Measurements from ENCODE around the gene H2BW1.
"Not testable (repeated sequence)": the region's sequence is repeated elsewhere in the genome, so short reads cannot be mapped to it uniquely, and the experiment has no call there.

Gene H2BW1

GRCh38 chrX:104013606-104014005, at the start of gene H2BW1:
Gene H2BW1 (minus strand): TSS chrX:104013708. CDS start chrX:104013576, 132 bp downstream.
- no peak for DNase-seq

GRCh38 chrX:104062636-104063035, 49.1 kb upstream of the H2BW1 start:
- not testable (repeated sequence) for DNase-seq

GRCh38 chrX:104054956-104055355, 41.4 kb upstream of the H2BW1 start:
- not testable (repeated sequence) for DNase-seq

GRCh38 chrX:104047171-104047570, 33.7 kb upstream of the H2BW1 start:
- no peak for DNase-seq

GRCh38 chrX:104045642-104046041, 32.1 kb upstream of the H2BW1 start:
- no peak for DNase-seq

- DNase-seq: no peak
These were observed 27.5 kb upstream of the H2BW1 start for GRCh38 chrX:104041003-104041402.

GRCh38 chrX:104039689-104040505, 26.4 kb upstream of the H2BW1 start, which contains the start of gene H2BW2:
Gene H2BW2 (plus strand): TSS chrX:104039956. CDS start chrX:104039995, 39 bp downstream.
- DNase-seq: no peak

- DNase-seq: no peak
These were observed 4.6 kb upstream of the H2BW1 start for GRCh38 chrX:104018126-104018525.

- not testable (repeated sequence) for DNase-seq
These were observed 2.1 kb upstream of the H2BW1 start for GRCh38 chrX:104015576-104015975.

- no peak for DNase-seq
These were observed 350 bp downstream of the H2BW1 start for GRCh38 chrX:104013158-104013557.

- DNase-seq: no peak
These were observed 4.7 kb downstream of the H2BW1 start for GRCh38 chrX:104008831-104009230.

- no peak for DNase-seq
These were observed 14.3 kb downstream of the H2BW1 start for GRCh38 chrX:103999234-103999633.

GRCh38 chrX:103983508-103983907, 30.0 kb downstream of the H2BW1 start:
- DNase-seq: not testable (repeated sequence)

GRCh38 chrX:103962411-103963278, 50.9 kb downstream of the H2BW1 start, which contains the start of gene TMSB15B:
Gene TMSB15B (plus strand): TSS chrX:103962627.
- not testable (repeated sequence) for DNase-seq
